Left lobe of liver (tissue), 2 donors: Measurements from ENCODE around the gene ATP2A3. TPM values are rescaled to one million over a fixed set of nuclear protein-coding genes. Genes with fewer than 3 reads are reported as not detected.

Experiments used
- ATAC-seq: fragments of 200-7000 bp; cut with Tn5 transposase; one replicate; pipeline ENCODE4 v1.9.1; 2020; ENCODE audit warnings: mild to moderate bottlenecking, moderate library complexity
- DNase-seq: peaks from one replicate; pipeline ENCODE4 v3.0.0-alpha.2; 2020; ENCODE audit warnings: low spot score
- total RNA-seq: library from RNA; stranded (reverse); gene quantifications from one replicate; pipeline ENCODE4 v1.2.1, GENCODE V29; 2021
- donor health status: DM: no; HTN: no; CAD: no; lungs with moderate emphysema.
- donor health status: DM: no; HTN: yes; CAD: no.

ATP2A3 gene
- 3.9 TPM for total RNA-seq

GRCh38 chr17:3964203-3965117 lies at the start of gene ATP2A3:
Gene ATP2A3 (minus strand): TSS chr17:3964437. CDS start chr17:3964291, 146 bp downstream.
- ATAC-seq = peak; percentile 12
- no peak for DNase-seq

- DNase-seq (no peak), ATAC-seq (no peak)
These were observed 46.5 kb upstream of the ATP2A3 start for GRCh38 chr17:4010754-4011153.

- no peak for DNase-seq
- ATAC-seq = no peak
These were observed 45.0 kb upstream of the ATP2A3 start for GRCh38 chr17:4009186-4009785.

- ATAC-seq (no peak), DNase-seq (no peak)
These were observed 44.4 kb upstream of the ATP2A3 start for GRCh38 chr17:4008441-4009185.

- DNase-seq (no peak), ATAC-seq (no peak)
These were observed 43.8 kb upstream of the ATP2A3 start for GRCh38 chr17:4008082-4008435.

GRCh38 chr17:4007346-4008081 lies 43.3 kb upstream of the ATP2A3 start:
- ATAC-seq (no peak), DNase-seq (no peak)

- no peak for DNase-seq
- ATAC-seq = no peak
These were observed 42.5 kb upstream of the ATP2A3 start for GRCh38 chr17:4006745-4007211.

- DNase-seq = no peak
- ATAC-seq = no peak
These were observed 41.9 kb upstream of the ATP2A3 start for GRCh38 chr17:4006165-4006589.

GRCh38 chr17:4005296-4006164 lies 41.3 kb upstream of the ATP2A3 start:
- no peak for ATAC-seq
- no peak for DNase-seq

- ATAC-seq = peak; percentile 66
- no peak for DNase-seq
These were observed 40.5 kb upstream of the ATP2A3 start for GRCh38 chr17:4004517-4005295.

GRCh38 chr17:4003501-4004421 lies 39.5 kb upstream of the ATP2A3 start:
- ATAC-seq (peak; percentile 89), DNase-seq (peak; percentile 82)

- no peak for DNase-seq
- ATAC-seq = no peak
These were observed 38.9 kb upstream of the ATP2A3 start for GRCh38 chr17:4003131-4003500.

GRCh38 chr17:4001048-4001590 lies 36.9 kb upstream of the ATP2A3 start:
- DNase-seq (peak; percentile 38), ATAC-seq (no peak)

GRCh38 chr17:3998436-3998835 lies 34.2 kb upstream of the ATP2A3 start:
- DNase-seq = no peak
- ATAC-seq = no peak

GRCh38 chr17:3995067-3995466 lies 30.8 kb upstream of the ATP2A3 start:
- ATAC-seq (no peak), DNase-seq (no peak)

- ATAC-seq = no peak
- DNase-seq = no peak
These were observed 30.0 kb upstream of the ATP2A3 start for GRCh38 chr17:3994221-3994576.

- no peak for ATAC-seq
- DNase-seq = no peak
These were observed 29.4 kb upstream of the ATP2A3 start for GRCh38 chr17:3993493-3994220.
